GM12878 (cell line): ENCODE results near the gene PHC2. TPM values are rescaled to one million over a fixed set of nuclear protein-coding genes. Genes with fewer than 3 reads are reported as not detected.

Experiments used
- ATAC-seq: fragments of 200-7000 bp; cut with Tn5 transposase; 3 replicates; pipeline ENCODE4 v1.9.1; 2020; ENCODE audit warnings: mild to moderate bottlenecking, moderate library complexity
- BruUV-seq: library from RNA; stranded (reverse); fragments of 400-500 nt; replicated peaks from 2 replicates; lab custom pipeline; 2021; lab: Mats Ljungman, UMichigan
- CTCF ChIA-PET: fragments of 300-600 bp; sonication (Branson Sonifier 250); formaldehyde crosslinking; extraction: SDS; loops from one replicate; lab custom pipeline; 2021; ENCODE audit warnings: inconsistent platforms; lab: Yijun Ruan, JAX
- POLR2A ChIA-PET: fragments of 350-600 bp; formaldehyde crosslinking; extraction: SDS; loops from one replicate; lab custom pipeline; 2021; ENCODE audit warnings: inconsistent platforms; lab: Charles Lee
- RAD21 ChIA-PET: fragments of 300-600 bp; sonication (Branson Sonifier 250); formaldehyde crosslinking; loops from one replicate; lab custom pipeline; 2023; ENCODE audit warnings: antibody characterized with exemption; ENCODE audit not compliant: unreplicated experiment; lab: Charles Lee
- SMC1A ChIA-PET: fragments of 300-600 bp; sonication (Branson Sonifier 250); formaldehyde crosslinking; loops from one replicate; lab custom pipeline; 2023; ENCODE audit not compliant: unreplicated experiment, uncharacterized antibody; lab: Charles Lee
- DNase-seq: peaks from one replicate; pipeline ENCODE4 v3.0.0-alpha.2; 2011; ENCODE audit warnings: low read depth, low spot score
- FAIRE-seq: peaks from 3 replicates; lab custom pipeline; 2011; peaks lifted over from hg19 to GRCh38; lab: Jason Lieb, UNC
- H2AFZ ChIP-seq: 2 replicates; pipeline ENCODE4 v1.6.0; 2011; ENCODE audit warnings: low read depth, low read length, control low read depth; ENCODE audit not compliant: control insufficient read depth
- H3K27ac ChIP-seq: 2 replicates; pipeline ENCODE4 v1.5.1; 2011; ENCODE audit warnings: control low read depth; ENCODE audit not compliant: control insufficient read depth, insufficient read depth
- H3K27me3 ChIP-seq, 2 experiments: replicated peaks in 1 of 2; 2 replicates each; pipeline versions ENCODE4 v1.6.0 to v1.6.1; 2011; ENCODE audit warnings: low read length in 1 of 2; ENCODE audit not compliant: control insufficient read depth in 2 of 2, insufficient read depth in 2 of 2
- H3K36me3 ChIP-seq, 2 experiments: 2 replicates each; pipeline ENCODE4 v1.5.1; 2011; ENCODE audit warnings: low read length in 1 of 2; ENCODE audit not compliant: control insufficient read depth in 2 of 2, insufficient read depth in 2 of 2
- H3K4me1 ChIP-seq: 2 replicates; pipeline ENCODE4 v1.6.1; 2011; ENCODE audit warnings: mild to moderate bottlenecking, low read length, moderate library complexity, mixed read lengths; ENCODE audit not compliant: control insufficient read depth, insufficient read depth
- H3K4me2 ChIP-seq: 2 replicates; pipeline ENCODE4 v1.6.0; 2011; ENCODE audit warnings: control low read depth; ENCODE audit not compliant: control insufficient read depth, insufficient read depth
- H3K4me3 ChIP-seq: fragments of 200-600 bp; sonication (generic); 2 replicates; pipeline ENCODE4 v1.5.1; 2016
- H3K79me2 ChIP-seq: 2 replicates; pipeline ENCODE4 v1.6.0; 2011; ENCODE audit warnings: low read length; ENCODE audit not compliant: control insufficient read depth, insufficient read depth
- H3K9ac ChIP-seq: 2 replicates; pipeline ENCODE4 v1.8.0; 2011; ENCODE audit warnings: low read length, control low read depth, mixed read lengths; ENCODE audit not compliant: control insufficient read depth, insufficient read depth
- H3K9me3 ChIP-seq: replicated peaks from 3 replicates; pipeline ENCODE4 v1.5.1; 2011; ENCODE audit warnings: mild to moderate bottlenecking, low read length; ENCODE audit not compliant: control insufficient read depth, insufficient read depth
- H4K20me1 ChIP-seq: 2 replicates; pipeline ENCODE4 v1.6.0; 2011; ENCODE audit not compliant: control insufficient read depth, insufficient read depth
- DPF2 ChIP-seq: fragments of 450-650 bp; IDR thresholded peaks from 2 replicates; pipeline ENCODE4 v1.6.1; 2017; ENCODE audit warnings: mild to moderate bottlenecking
- LARP7 ChIP-seq: fragments of 450-650 bp; IDR thresholded peaks from 2 replicates; pipeline ENCODE4 v1.6.1; 2017; ENCODE audit warnings: mild to moderate bottlenecking
- NFYA ChIP-seq: IDR thresholded peaks from 2 replicates; pipeline ENCODE4 v1.6.1; 2011; ENCODE audit warnings: low read depth, mild to moderate bottlenecking, low read length, improper control_type of control experiment, borderline replicate concordance
- WGBS: methylation state at CpG from one replicate; pipeline ENCODE4 v1.1.6; 2016; ENCODE audit warnings: low lambda C conversion rate; ENCODE audit not compliant: insufficient replicate concordance, insufficient coverage; ENCODE audit errors: missing lambda C conversion rate; 5-methylcytosine and 5-hydroxymethylcytosine counted together
- in situ Hi-C: fragments of 300-500 bp; cut with MboI; formaldehyde crosslinking; loops from 9 replicates; pipeline ENCODE4 v1.14.3; 2018; ENCODE audit warnings: mixed read lengths
- intact Hi-C: fragments of 100-400 bp; cut with micrococcal nuclease; formaldehyde crosslinking; loops from one replicate; pipeline ENCODE4 v1.14.2; 2022; ENCODE audit not compliant: unreplicated experiment
- polyA plus RNA-seq, 11 experiments: library from polyadenylated mRNA; depleted of rRNA in 4 of 11; unstranded in 6 of 11; stranded (reverse) in 5 of 11; fragments of >200 nt; fragmentation: Nextera tagmentation in 4 of 11; fragmentation: Illumina TruSeq in 1 of 11; extraction: Ambion mirVana in 4 of 11; extraction: Trizol in 1 of 11; gene quantifications; 1 replicate in 1 of 11; 2 replicates in 10 of 11; pipeline versions ENCODE4 v1.2.1 to v1.2.3, GENCODE V29; 2011 to 2016; ENCODE audit warnings: inconsistent platforms in 2 of 11, missing spikeins in 2 of 11, low read depth in 1 of 11
- total RNA-seq, 4 experiments: library from RNA; depleted of rRNA in 3 of 4; stranded (reverse); fragments of >200 nt in 3 of 4; fragmentation: Illumina TruSeq in 1 of 4; extraction: Trizol in 1 of 4; gene quantifications; 2 replicates each; pipeline versions ENCODE4 v1.2.1 to v1.2.3, GENCODE V29; 2013 to 2021
- TF ChIP-seq, protein P1 (sequence below): fragments of 450-650 bp; IDR thresholded peaks from 2 replicates; pipeline ENCODE4 v1.6.1; 2017; ENCODE audit warnings: mild to moderate bottlenecking
- TF ChIP-seq, protein P2 (sequence below): fragments of 450-650 bp; IDR thresholded peaks from 2 replicates; pipeline ENCODE4 v1.6.1; 2017; ENCODE audit warnings: mild to moderate bottlenecking, moderate library complexity

The PHC2 gene
- total and polyA plus RNA-seq, 10 of the 15 experiments (the other 5 are each of a cell fraction or from before 2014, with no cell fraction given), result 2.0 to 35.9 (median 16.4) TPM

DNA sequence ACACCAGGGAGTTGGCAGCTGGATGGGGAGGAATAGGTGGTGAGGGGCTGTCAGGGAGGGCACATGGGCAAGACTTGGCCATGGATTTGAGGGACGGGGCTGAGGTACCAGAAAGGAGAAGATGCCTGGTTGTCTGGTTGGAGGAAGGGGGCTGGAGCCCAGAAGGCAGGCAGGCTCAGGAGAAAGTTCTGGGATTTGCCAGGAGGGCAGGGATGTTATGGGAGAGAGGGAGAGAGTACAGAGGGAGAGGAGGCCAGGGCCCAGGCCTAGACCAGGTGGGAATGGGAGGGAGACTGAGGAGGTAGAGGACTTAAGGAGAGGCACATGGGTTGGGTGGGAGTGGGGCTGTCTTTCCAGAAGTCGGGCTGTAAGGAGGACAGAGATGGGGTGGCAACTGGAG lies 114.3 kb downstream of the PHC2 start:
- H3K36me3 ChIP-seq, result no peaks in the 10 kb centered on the region
- TF ChIP-seq NFYA, result no peak
- TF ChIP-seq DPF2, result no peak
- TF ChIP-seq, protein P1, sequence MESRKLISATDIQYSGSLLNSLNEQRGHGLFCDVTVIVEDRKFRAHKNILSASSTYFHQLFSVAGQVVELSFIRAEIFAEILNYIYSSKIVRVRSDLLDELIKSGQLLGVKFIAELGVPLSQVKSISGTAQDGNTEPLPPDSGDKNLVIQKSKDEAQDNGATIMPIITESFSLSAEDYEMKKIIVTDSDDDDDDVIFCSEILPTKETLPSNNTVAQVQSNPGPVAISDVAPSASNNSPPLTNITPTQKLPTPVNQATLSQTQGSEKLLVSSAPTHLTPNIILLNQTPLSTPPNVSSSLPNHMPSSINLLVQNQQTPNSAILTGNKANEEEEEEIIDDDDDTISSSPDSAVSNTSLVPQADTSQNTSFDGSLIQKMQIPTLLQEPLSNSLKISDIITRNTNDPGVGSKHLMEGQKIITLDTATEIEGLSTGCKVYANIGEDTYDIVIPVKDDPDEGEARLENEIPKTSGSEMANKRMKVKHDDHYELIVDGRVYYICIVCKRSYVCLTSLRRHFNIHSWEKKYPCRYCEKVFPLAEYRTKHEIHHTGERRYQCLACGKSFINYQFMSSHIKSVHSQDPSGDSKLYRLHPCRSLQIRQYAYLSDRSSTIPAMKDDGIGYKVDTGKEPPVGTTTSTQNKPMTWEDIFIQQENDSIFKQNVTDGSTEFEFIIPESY, result no peak
- TF ChIP-seq, protein P2, sequence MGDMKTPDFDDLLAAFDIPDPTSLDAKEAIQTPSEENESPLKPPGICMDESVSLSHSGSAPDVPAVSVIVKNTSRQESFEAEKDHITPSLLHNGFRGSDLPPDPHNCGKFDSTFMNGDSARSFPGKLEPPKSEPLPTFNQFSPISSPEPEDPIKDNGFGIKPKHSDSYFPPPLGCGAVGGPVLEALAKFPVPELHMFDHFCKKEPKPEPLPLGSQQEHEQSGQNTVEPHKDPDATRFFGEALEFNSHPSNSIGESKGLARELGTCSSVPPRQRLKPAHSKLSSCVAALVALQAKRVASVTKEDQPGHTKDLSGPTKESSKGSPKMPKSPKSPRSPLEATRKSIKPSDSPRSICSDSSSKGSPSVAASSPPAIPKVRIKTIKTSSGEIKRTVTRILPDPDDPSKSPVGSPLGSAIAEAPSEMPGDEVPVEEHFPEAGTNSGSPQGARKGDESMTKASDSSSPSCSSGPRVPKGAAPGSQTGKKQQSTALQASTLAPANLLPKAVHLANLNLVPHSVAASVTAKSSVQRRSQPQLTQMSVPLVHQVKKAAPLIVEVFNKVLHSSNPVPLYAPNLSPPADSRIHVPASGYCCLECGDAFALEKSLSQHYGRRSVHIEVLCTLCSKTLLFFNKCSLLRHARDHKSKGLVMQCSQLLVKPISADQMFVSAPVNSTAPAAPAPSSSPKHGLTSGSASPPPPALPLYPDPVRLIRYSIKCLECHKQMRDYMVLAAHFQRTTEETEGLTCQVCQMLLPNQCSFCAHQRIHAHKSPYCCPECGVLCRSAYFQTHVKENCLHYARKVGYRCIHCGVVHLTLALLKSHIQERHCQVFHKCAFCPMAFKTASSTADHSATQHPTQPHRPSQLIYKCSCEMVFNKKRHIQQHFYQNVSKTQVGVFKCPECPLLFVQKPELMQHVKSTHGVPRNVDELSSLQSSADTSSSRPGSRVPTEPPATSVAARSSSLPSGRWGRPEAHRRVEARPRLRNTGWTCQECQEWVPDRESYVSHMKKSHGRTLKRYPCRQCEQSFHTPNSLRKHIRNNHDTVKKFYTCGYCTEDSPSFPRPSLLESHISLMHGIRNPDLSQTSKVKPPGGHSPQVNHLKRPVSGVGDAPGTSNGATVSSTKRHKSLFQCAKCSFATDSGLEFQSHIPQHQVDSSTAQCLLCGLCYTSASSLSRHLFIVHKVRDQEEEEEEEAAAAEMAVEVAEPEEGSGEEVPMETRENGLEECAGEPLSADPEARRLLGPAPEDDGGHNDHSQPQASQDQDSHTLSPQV, result no peak
- no peak for TF ChIP-seq LARP7
- TF ChIP-seq, all 136 proteins: peak for 0

More for the DNA sequence above, 114.3 kb downstream of the PHC2 start:
- in situ Hi-C loops (no loop called here), intact Hi-C loops (no loop called here)
- BruUV-seq, result no TSS peak
- CTCF ChIA-PET, result interaction anchor here (0.7 to 0.9 kb wide), 2 partner anchors 20 to 21 kb away, joined by 3 read pairs; no protein-coding TSS in a partner anchor
- Histone ChIP-seq H3K4me2 (no peak overlapping the region), H3K4me1 (no peaks in the 10 kb centered on the region), H2AFZ (no peak overlapping the region), H3K27me3 (no peaks in the 10 kb centered on the region; a peak in 2 of 4 replicates), H3K27ac (no peak overlapping the region), H3K9me3 (no peaks in the 10 kb centered on the region), H3K4me3 (no peak overlapping the region), H4K20me1 (no peaks in the 10 kb centered on the region), H3K9ac (no peak overlapping the region), H3K79me2 (no peaks in the 10 kb centered on the region)
- POLR2A ChIA-PET, result no interaction called here
- no peak for FAIRE-seq
- 5% methylated on average over 2 of the region's 2 CpGs for WGBS
- RAD21 ChIA-PET, result no interaction called here
- SMC1A ChIA-PET, result no interaction called here
- no peak for DNase-seq
- ATAC-seq, result no peak
